NCI-H226 (cell line): ENCODE results near the gene APOBEC4.

Experiments used
- DNase-seq: peaks from one replicate; pipeline ENCODE4 v3.0.0-alpha.2; 2015

The APOBEC4 gene

DNA sequence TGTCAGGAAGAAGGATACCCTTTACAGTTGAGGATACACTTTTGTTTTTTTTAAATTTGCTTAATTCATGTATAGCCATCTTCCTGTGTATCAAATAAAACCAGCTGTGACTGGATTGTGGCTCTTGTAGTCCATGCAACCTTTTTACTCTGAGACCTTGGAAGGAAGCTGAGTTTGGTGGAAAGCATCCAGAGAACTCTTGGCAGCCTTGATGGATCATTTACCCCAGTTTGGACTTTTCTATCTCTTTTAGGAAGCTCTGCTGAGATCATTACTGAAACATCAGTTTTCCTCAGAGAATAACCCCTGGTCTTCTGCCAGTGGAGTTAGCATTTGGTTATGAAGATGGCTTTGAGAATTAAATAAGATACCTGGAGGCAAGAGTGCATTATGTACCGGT is 21.2 kb upstream of the APOBEC4 start:
- DNase-seq, result no peak

DNA sequence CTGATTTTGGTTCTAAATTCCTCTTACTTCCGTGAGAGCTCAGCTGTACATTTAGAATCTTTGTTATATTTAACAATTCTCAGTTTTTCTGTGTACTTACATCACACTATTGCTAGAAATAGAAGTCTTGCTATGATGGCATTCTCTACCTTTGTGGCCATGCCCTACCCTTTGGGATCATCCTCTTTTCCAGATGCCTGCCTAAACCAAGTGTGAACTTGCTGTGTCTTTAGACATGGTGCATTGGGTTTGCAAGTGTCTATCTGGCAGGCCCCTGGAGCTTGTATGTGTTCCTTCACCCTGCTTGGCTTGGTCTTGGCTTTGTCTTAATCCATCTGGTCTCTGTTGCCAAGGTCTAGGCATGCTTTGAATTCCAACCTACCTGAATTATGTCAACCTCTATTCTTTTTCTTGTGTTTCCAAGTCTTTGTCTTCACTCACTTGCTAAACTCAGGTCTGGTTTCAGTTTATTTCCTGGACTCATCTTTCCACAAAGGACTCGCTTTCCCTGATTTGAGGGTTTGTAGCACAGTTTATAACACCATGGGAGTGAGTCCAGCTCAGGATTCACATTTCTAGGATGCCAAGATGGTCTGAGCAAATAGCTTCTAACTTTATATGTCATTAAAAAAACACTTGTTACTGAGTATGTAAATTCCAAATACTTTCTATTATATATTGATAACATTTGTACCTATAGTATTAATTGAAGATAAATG is 20.6 kb upstream of the APOBEC4 start:
- DNase-seq, result no peak

DNA sequence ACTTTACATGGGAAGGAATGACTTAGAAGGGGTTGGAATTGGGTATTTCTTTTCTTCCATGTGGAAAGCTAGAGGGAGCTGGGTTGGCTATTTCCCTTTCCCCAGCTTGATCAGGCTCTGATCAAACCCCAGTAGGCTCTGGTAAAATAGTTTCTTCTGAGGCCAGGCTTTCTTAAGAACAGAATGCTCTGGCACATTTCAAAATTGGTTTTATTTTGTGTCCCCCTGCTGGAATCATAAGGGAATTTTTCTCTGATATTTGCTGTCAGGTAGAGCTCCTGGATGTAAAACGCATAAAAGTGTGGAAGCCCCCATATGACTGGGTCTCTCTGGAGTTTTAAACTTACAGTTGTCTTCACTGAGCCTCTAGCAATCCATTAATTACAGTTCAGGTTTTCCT is 17.1 kb upstream of the APOBEC4 start:
- DNase-seq, result no peak

DNA sequence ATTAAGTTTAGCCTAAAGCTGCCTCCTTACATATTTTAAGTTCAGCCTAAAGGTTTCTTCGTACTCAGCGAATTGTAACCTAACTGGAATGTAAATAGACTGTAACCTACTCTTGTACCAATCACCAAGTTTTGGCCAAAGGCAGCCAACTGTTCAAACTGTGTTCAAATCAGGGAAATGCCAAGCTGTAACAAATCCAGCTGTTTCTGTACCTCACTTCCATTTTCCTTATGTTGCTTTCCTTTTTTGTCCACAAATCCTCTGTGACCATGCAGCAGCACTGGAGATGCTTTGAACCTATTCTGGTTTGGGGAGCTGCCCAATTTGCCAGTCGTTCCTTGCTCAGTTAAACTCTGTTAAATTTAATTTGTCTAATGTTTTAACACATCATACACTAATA is 3.2 kb upstream of the APOBEC4 start:
- DNase-seq, result no peak

DNA sequence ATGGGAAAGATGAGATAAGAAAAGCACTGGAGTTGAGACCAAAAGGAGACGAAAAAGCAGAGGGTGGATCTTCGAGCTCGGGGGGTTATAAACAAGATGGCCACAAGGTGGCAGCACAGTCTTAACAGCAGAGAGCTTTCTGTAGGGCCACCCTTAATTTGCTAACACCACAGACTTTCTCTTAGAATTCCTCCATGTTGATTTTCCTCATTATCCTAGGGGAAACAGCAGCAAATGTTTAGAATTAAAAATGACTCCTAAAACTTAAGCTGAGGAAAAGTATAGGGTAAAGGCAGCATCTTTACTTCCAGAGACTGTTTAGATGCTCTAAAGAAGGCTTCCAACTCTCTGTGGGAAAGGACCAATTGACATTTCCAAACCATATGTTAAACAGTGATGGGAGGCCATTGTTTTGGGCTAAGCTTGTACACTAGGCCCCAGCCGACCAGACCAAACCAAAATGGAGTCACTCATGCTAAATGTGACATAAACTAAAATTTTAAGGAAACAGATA is 2.5 kb upstream of the APOBEC4 start:
- peak; percentile 42 for DNase-seq

DNA sequence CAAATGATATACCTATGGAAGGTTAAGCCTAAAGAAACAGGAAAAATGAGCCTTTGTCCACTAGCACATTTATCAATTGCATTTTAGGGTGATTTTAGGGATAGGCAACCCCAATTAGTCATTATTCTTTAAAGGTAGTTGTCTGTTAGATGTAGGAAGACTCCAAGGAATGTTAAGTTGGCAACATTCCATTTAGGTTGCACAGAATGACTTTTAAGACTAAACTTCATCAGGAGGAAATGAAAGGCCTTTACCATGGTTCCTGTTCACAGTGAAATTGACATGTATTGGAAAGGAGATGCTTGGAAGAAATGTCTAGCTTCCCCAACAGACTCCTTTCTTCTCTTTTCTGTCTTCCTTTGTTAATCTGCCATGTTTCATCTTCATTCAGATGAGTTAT is 1.6 kb upstream of the APOBEC4 start:
- DNase-seq, result no peak

DNA sequence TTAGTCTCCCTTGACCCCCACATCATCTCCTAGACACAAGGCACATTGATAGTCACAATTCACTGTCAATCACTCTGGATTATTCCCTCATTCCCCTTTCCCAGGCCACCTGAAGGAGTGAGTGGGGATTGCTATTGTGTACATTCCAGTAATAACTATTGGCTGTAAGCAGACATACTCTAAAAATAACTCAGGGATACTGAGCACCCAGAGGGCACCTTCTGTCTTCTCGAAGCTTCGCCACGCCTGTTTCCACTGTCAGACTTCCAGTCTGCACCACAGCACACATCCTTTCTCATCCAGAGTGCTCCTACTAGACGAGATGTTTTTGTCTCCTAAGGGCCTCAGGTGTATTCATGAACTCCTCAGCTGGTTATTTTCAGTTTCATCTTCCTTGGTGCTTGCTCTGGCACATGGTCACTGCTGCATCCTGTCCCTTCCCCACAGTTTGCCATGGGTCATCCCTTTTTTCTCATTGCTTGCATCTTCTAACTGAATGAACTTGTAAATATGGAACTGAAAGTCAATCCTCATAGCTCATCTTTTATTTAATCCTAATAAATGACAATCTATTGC is 848 bp upstream of the APOBEC4 start:
- no peak for DNase-seq

DNA sequence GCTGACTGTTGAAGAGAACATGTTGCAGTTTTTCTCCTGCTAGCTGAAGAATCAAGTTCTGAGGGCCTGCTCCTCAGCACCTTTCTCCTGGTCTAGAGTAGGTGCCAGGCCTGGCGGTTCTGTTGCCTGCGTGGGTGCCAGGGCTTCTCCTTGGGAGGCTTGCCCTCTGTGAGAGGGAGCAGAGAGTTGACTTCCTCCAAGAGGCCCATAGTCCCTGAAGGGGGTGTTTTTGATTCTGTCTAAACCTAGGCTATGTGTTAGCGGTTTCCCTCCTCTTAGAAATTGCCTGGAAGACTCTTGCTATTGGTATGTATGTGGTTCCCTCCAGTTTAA is 312 bp upstream of the APOBEC4 start:
- DNase-seq, result no peak

DNA sequence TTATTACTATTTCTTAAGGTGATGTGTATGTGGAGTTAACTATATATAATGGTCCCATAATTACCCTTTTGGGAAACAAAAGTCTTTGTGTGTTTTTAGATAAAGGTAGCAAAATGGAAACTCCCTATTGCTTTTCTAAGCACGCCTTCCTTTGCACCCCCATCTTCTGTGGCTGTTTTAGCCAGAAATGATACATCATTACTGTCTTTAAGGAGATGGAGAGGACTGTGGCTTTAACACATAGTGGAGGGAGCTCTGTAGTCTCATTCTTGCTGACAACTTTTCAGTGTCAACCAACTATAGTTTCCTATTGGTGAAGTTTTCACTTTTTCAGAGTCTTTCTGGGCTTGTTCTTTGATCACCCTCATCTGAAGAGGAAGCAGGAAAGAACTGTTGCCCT is 1.0 kb downstream of the APOBEC4 start:
- no peak for DNase-seq

DNA sequence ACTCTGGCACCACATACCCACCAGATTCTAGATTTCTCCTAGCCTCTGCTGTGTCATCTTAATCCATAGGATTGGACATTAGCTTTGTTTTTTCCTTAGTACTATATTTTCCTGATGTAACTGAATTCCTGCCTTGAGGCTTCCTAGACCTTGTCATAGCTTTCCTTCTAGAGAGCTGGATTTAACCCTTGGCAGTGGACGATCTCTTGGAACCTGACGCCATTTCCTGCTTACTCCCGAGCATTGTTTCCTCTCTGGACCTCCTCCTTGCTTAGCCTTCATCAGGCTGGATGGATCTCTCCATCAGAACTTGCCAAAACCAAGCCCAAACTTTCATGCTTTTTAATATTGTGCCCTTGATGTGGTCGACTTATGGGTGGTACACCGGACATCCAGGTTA is 1.5 kb downstream of the APOBEC4 start:
- no peak for DNase-seq

DNA sequence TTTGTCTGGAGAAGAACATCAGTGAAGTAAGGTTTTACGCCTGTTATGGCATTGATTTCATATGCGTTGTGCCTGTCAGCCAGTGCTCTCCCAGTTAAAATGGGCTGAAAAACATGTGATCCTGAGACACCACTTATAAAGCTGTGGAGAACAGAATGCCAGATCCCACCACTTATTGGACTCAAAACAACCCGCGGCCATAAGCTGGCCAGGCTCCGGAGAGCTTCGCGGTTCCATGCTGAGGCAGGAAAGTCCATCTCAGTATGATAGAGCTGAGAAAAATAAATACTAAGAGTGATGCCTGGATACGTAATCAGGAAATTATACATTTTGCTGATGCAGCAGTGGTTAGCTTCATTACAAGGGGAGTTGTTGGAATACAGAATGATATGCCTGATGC is 5.1 kb downstream of the APOBEC4 start:
- DNase-seq, result no peak

DNA sequence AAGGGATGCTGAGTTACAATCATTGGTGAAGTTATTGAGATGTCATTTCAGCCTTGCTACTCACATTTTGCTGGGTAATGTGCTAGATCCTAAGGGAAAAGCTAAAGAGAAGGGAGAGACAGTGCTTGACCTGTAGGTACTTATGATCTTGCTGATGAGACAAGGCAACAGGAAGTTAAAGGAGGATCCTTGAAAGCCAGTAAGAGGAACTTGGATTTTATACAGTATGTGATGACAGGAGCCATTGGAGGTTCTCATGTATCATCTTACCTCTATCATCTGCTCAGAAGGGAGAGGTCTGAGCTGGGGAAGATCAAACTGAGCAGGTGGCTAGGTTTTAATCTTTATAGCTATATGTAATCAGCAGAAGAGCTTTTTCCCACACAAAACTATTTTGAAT is 6.3 kb downstream of the APOBEC4 start:
- DNase-seq, result no peak

DNA sequence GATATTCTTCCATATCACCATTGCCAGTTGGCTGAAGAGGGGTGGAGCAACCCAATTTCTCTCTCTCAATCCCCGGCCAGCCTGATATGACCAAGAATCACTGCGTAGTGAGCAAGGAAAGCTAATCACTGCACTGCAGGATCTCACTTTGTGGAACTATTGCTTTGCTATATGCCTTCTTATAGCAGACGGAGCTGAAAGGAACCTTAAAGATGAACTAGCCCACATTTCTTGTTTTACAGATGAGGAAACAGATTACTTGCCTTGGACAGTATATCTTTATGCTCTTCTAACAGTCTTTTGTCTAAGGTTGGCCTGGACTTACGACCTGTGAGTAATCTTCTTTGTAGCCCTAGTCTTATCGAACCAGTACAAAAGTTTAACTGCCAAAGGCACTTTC is 7.6 kb downstream of the APOBEC4 start:
- no peak for DNase-seq

DNA sequence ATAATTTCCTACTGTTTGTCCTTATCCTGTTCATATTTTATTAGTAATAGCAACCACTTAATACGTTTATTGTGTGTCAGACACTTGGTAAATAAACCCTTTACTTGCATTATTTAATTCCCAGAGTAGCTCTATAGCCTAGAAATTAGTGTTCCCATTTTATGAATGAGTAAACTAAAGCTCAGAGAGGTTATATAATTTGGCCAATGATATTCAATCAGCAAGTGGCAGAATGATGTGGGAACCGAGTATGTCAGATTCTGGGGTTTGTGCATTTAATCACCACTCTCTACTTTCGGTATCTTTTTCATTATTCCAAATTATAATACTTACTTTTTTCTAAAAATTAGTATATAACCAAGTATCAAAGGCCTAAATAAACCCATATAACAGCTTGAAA is 10.9 kb downstream of the APOBEC4 start:
- no peak for DNase-seq

DNA sequence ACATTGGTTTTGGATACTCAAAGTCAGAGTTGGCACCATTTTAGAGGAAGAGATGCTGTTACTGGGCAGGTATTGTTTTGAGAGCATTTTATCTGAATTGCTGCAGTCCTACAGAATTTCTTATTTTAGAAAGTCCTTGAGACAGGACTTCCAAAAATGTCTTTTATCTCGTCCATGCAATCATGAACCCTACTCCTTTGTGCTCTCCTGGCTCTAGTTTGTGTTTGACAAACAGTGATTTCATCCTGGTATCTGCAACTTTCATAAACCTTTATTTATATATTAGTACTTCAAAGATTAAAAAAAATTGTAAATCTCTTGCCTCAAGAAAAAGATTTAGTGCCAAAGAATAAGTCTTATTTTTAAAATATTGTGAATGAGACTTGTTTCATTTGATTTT is 12.9 kb downstream of the APOBEC4 start:
- no peak for DNase-seq

DNA sequence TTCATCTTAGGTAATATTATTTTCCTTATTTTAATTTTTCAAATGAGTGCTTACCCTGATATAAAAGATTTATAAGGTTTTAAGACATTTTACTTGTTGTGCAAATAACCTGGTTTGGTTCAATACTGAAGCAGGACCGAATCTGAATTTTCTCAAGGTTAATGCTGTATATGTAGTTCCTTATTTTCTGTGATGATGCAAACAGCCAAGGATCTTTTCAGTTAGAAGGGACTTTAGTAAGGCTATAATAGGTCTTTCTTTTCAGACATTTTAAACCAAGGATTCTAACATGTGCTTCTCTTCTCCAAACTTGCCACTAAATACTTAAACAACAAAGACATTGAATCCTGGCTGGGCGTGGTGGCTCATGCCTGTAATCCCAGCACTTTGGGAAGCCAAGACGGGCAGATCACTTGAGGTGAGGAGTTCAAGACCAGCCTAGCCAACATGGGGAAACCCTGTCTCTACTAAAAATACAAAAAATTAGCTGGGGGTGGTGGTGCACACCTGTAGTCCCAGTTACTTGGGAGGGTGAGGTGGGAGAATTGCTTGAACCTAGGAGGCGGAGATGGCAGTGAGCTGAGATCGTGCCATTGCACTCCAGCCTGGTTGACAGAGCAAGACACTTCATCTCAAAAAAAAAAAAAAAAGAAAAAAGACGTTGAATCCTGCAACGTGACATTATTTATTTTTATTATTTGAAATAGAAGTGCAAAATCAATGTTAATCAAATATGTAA is 14.3 kb downstream of the APOBEC4 start:
- no peak for DNase-seq

DNA sequence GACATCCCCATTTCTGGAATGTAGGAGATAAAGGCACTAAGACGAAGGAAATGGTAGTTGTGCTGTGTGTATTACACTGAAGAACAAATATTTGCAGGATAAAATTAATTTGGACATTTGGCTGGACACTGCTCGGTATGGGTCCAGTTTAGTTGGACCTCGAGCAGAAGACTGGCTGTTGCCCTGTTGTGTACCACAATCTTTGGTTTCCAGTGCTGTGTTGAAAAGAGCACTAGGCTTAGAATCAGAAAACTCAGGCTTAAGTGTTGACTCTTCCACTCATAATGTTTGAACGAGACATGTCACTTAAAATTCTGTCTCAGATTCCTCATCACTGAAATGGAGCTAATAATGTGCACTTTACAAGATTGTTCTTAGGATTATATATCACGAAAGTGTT is 16.3 kb downstream of the APOBEC4 start:
- no peak for DNase-seq

DNA sequence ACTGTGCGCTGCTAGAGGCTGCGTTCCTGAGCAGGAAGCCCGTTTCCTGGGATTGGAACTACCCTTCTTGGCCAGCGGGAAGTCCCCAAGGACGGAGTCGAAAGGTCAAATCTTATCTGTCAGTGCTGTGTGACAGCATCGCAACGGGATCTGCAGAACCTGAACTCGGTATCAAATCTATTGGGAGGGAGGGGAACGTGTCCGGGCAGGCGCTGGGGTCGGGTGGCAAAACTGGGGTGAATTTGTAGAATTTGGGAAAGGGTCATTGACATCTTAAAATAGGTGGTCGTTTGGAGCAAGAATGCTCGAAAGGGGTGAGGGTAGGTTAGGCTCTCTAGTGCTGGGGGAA is 16.8 kb downstream of the APOBEC4 start:
- no peak for DNase-seq

DNA sequence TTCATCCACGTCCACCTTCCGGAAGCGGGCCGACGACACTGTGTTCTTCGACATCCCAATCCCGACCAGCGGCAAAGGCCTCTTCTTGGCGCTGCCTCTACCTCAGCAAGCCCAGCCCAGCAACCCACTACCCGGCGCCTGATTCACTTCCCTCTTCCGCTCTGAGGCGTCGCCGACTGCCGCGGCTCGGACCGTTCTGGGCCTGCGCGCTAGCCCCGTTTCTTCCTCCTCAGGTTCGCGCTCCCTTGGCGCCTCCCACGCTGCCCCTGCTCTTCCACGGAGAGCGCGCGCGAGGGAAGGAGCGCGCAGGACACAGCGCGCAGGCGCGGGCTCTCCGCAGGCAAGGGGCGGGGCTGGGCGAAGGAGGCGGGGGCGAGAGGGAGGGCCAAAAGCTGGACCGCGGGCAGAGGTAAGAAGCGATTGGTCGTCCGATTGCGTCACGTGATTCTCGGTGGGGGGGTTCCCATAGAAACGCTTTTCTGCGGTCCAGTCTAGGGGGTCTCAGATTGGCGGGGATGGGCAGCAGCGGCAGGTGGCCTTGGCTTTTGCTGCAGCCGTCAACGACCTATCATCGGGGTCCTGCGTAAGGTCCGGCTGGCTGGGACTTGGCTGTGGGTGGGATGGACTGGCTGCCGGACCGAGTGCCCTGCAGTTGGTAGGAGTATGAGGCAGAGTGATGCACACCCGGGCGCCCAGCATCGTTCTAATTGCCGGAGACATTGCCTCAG is 17.3 kb downstream of the APOBEC4 start, which contains the start of gene ARPC5:
ARPC5 (minus strand) TSS at position 178 of the 728 bp plus-strand sequence; CDS start at position 54, 124 bp downstream.
- DNase-seq, result peak; percentile 97

DNA sequence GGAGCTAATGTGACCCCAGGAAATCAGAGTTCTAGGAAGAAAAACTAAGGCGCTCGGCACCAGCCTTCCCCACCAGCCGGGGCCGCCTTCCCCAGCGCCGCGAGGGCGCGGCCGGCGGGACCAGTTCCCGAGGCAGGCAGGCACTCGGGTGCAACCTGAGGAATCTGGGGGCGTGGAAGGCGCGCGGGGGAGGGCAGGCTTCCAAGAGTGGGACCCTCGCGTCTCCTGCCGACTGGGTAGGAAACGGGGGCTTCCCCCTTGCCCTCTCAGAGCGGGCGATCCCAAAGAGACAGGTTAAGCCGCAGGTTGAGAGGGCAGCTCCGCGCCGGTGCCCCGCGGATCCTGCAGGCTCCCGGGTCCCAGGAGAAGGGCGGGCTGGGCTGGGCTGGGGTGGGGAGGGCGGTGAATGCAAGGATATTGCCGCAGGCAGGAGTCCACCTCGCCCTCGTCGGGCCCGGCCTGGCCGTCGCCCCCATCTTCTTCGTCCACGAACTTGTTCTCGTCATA is 18.0 kb downstream of the APOBEC4 start:
- peak; percentile 44 for DNase-seq

DNA sequence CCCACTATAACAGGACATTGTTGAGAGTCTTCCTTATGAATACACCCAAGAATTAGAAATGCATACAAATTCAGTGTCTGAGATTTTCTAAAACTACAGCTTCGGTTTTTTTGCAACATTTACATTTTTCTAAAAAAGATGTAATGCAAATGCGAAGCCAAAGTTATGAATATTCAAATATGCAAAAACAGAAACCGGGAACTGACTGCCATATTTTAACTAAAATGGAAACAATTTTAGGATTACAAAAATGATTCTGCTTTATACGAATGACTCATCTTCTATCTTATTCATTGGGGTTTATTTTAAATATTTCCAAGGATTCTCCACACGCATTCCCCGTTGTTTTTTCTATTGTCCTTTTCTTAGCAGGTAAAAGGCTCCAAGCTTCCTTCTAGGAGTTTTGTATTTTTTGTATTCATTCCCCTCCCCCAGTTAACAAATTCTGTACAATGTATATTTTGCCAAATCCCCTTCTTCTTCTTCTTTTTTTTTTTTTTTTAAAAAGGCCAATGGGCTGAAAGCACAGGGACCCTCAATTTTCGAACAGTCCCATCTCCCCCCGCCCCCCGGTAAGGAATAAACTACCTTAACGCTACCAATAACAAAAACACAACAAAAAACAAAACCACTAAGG is 18.6 kb downstream of the APOBEC4 start:
- no peak for DNase-seq

DNA sequence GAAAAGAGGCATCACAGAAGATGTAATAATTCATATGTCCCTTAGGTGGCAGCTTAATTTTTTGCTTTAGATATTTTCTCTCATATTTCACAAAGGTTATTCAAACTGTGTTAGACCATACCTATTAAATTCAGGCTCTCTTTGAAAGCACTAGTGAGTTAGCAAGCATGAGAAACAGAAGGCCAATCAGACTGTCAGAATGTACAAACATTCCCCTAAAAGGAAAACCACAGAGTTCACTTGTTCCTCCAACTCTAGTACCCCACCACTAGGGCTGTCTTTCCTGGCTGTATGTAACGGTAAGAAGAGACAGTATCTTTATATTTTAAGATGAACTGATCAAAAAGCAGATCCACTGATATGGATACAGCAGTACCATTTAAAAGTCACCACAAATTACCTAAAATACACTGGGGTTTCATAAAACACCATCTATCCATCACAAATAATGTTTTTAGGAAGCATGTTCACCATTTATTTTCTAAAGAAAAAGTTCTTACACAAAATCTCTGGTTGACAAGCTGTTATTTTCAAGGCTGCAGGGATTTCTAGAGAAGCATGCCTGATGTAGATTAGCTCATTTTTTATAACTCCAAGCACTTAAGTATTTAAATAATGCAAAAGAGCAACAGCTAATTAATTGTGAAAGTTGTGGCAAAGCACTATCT is 19.3 kb downstream of the APOBEC4 start:
- DNase-seq, result peak; percentile 73
